ENCODE measurements around the gene POU4F2.
"Not testable (repeated sequence)": the region's sequence is repeated elsewhere in the genome, so short reads cannot be mapped to it uniquely, and the experiment has no call there.

Gene POU4F2

DNA sequence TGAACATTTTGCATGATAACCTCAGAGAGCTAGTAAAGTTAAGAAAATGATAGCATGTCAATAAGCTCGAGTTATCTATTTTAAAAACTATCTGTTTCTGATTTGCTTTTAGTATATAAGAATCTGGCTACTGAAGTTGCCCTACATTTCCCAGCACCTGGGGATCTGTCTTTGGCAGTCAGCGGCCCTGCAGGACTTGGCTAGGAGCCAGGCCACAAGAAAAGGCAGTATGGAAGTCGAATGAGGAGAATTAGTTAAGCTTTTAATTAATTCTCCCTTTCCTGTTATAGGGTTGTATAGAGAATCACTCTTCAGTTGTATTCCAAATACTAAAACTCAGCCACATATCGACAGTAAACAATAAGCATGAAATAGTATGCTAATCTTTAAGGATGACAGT, 22.7 kb downstream of the POU4F2 start:
- no peak for DNase-seq

DNA sequence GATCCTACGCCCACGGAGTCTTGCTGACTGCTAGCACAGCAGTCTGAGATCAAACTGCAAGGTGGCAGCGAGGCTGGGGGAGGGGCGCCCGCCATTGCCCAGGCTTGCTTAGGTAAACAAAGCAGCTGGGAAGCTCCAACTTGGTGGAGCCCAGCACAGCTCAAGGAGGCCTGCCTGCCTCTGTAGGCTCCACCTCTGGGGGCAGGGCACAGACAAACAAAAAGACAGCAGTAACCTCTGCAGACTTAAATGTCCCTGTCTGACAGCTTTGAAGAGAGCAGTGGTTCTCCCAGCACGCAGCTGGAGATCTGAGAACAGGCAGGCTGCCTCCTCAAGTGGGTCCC, 25.2 kb downstream of the POU4F2 start:
- not testable (repeated sequence) for DNase-seq

GRCh38 chr4:146674829-146675570, 36.3 kb downstream of the POU4F2 start:
- no peak for DNase-seq

All from stimulated activated CD4-positive, alpha-beta T cell treated with anti-CD3 and anti-CD28 coated beads, Interleukin-2, amount 100 ng/mL, for 48 hours (primary cell).